PC-9 (cell line): ENCODE data around the gene INPP5A.

Experiments
- EZH2 ChIP-seq: fragments of 200-600 bp; sonication (generic); IDR thresholded peaks from 2 replicates; pipeline ENCODE4 v1.8.0; 2017; ENCODE audit warnings: antibody characterized with exemption, low read depth
- TF ChIP-seq, protein P1 (sequence below): fragments of 200-600 bp; sonication (generic); conservative IDR thresholded peaks from 2 replicates; pipeline ENCODE4 v1.6.1; 2017; ENCODE audit warnings: mixed run types, antibody characterized with exemption, mild to moderate bottlenecking, moderate library complexity

DNA sequence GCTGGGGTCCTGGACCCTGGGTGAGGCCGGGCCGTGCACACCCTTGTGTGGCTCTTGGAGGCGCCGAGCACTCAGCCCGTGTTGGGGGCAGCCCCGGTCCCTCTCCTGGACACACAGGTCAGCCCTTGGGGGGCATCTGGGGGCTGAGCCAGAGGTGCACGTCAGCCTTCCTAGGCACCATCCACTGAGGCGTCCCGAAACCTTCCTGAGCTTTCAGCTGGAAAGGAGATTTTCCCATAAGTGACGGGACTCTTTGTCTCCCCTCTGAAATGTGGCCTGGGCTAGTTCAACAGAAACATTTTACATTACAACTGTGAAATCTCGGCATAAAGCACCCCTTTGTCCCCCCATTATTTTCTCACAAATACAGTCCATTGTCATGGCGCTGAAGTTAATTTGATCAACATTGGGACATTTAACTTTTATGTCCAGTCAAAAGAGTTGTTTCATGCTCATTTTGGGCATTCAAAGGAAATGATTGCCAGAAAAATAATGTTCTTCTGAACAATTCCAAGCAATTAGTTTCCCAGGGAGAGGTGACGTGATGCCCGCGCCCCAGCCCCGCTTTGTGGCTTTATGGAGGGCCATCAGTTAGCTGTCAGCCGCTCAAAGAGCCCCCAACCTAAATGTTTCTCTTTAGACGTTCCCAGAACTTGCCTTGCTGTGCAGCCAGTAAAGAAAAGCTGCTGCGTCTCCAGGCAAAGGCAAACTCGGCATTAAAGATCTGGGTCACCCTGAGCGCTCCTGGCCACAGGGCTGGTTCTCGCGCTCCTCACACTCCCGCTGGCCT, 177.6 kb downstream of the INPP5A start:
- TF ChIP-seq, protein P1, sequence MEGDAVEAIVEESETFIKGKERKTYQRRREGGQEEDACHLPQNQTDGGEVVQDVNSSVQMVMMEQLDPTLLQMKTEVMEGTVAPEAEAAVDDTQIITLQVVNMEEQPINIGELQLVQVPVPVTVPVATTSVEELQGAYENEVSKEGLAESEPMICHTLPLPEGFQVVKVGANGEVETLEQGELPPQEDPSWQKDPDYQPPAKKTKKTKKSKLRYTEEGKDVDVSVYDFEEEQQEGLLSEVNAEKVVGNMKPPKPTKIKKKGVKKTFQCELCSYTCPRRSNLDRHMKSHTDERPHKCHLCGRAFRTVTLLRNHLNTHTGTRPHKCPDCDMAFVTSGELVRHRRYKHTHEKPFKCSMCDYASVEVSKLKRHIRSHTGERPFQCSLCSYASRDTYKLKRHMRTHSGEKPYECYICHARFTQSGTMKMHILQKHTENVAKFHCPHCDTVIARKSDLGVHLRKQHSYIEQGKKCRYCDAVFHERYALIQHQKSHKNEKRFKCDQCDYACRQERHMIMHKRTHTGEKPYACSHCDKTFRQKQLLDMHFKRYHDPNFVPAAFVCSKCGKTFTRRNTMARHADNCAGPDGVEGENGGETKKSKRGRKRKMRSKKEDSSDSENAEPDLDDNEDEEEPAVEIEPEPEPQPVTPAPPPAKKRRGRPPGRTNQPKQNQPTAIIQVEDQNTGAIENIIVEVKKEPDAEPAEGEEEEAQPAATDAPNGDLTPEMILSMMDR, result no peak
- no peak for TF ChIP-seq EZH2
